GM12878 (cell line): ENCODE results near the gene RHBDF2. TPM values are rescaled to one million over a fixed set of nuclear protein-coding genes. Genes with fewer than 3 reads are reported as not detected.

ENCODE experiments used
- ATAC-seq: fragments of 200-7000 bp; cut with Tn5 transposase; 3 replicates; pipeline ENCODE4 v1.9.1; 2020; ENCODE audit warnings: mild to moderate bottlenecking, moderate library complexity
- BruUV-seq: library from RNA; stranded (reverse); fragments of 400-500 nt; replicated peaks from 2 replicates; lab custom pipeline; 2021; lab: Mats Ljungman, UMichigan
- CTCF ChIA-PET: fragments of 300-600 bp; sonication (Branson Sonifier 250); formaldehyde crosslinking; extraction: SDS; loops from one replicate; lab custom pipeline; 2021; ENCODE audit warnings: inconsistent platforms; lab: Yijun Ruan, JAX
- POLR2A ChIA-PET: fragments of 350-600 bp; formaldehyde crosslinking; extraction: SDS; loops from one replicate; lab custom pipeline; 2021; ENCODE audit warnings: inconsistent platforms; lab: Charles Lee
- RAD21 ChIA-PET: fragments of 300-600 bp; sonication (Branson Sonifier 250); formaldehyde crosslinking; loops from one replicate; lab custom pipeline; 2023; ENCODE audit warnings: antibody characterized with exemption; ENCODE audit not compliant: unreplicated experiment; lab: Charles Lee
- SMC1A ChIA-PET: fragments of 300-600 bp; sonication (Branson Sonifier 250); formaldehyde crosslinking; loops from one replicate; lab custom pipeline; 2023; ENCODE audit not compliant: unreplicated experiment, uncharacterized antibody; lab: Charles Lee
- DNase-seq: peaks from one replicate; pipeline ENCODE4 v3.0.0-alpha.2; 2011; ENCODE audit warnings: low read depth, low spot score
- FAIRE-seq: peaks from 3 replicates; lab custom pipeline; 2011; peaks lifted over from hg19 to GRCh38; lab: Jason Lieb, UNC
- H2AFZ ChIP-seq: 2 replicates; pipeline ENCODE4 v1.6.0; 2011; ENCODE audit warnings: low read depth, low read length, control low read depth; ENCODE audit not compliant: control insufficient read depth
- H3K27ac ChIP-seq: 2 replicates; pipeline ENCODE4 v1.5.1; 2011; ENCODE audit warnings: control low read depth; ENCODE audit not compliant: control insufficient read depth, insufficient read depth
- H3K27me3 ChIP-seq, 2 experiments: replicated peaks in 1 of 2; 2 replicates each; pipeline versions ENCODE4 v1.6.0 to v1.6.1; 2011; ENCODE audit warnings: low read length in 1 of 2; ENCODE audit not compliant: control insufficient read depth in 2 of 2, insufficient read depth in 2 of 2
- H3K36me3 ChIP-seq, 2 experiments: 2 replicates each; pipeline ENCODE4 v1.5.1; 2011; ENCODE audit warnings: low read length in 1 of 2; ENCODE audit not compliant: control insufficient read depth in 2 of 2, insufficient read depth in 2 of 2
- H3K4me1 ChIP-seq: 2 replicates; pipeline ENCODE4 v1.6.1; 2011; ENCODE audit warnings: mild to moderate bottlenecking, low read length, moderate library complexity, mixed read lengths; ENCODE audit not compliant: control insufficient read depth, insufficient read depth
- H3K4me2 ChIP-seq: 2 replicates; pipeline ENCODE4 v1.6.0; 2011; ENCODE audit warnings: control low read depth; ENCODE audit not compliant: control insufficient read depth, insufficient read depth
- H3K4me3 ChIP-seq: fragments of 200-600 bp; sonication (generic); 2 replicates; pipeline ENCODE4 v1.5.1; 2016
- H3K79me2 ChIP-seq: 2 replicates; pipeline ENCODE4 v1.6.0; 2011; ENCODE audit warnings: low read length; ENCODE audit not compliant: control insufficient read depth, insufficient read depth
- H3K9ac ChIP-seq: 2 replicates; pipeline ENCODE4 v1.8.0; 2011; ENCODE audit warnings: low read length, control low read depth, mixed read lengths; ENCODE audit not compliant: control insufficient read depth, insufficient read depth
- H3K9me3 ChIP-seq: replicated peaks from 3 replicates; pipeline ENCODE4 v1.5.1; 2011; ENCODE audit warnings: mild to moderate bottlenecking, low read length; ENCODE audit not compliant: control insufficient read depth, insufficient read depth
- H4K20me1 ChIP-seq: 2 replicates; pipeline ENCODE4 v1.6.0; 2011; ENCODE audit not compliant: control insufficient read depth, insufficient read depth
- BHLHE40 ChIP-seq, 2 experiments: fragments of 450-650 bp in 1 of 2; IDR thresholded peaks; 2 replicates each; pipeline ENCODE4 v1.6.1; 2011 to 2017; ENCODE audit warnings: low read depth in 2 of 2, borderline replicate concordance in 1 of 2, improper control_type of control experiment in 1 of 2, low read length in 1 of 2, mild to moderate bottlenecking in 1 of 2
- CBX5 ChIP-seq: sonication (generic); IDR thresholded peaks from 2 replicates; pipeline ENCODE4 v1.6.1; 2016; ENCODE audit warnings: low read depth, moderate library complexity, mild to moderate bottlenecking, inconsistent platforms
- ETV6 ChIP-seq, 2 experiments: fragments of 450-650 bp in 1 of 2; IDR thresholded peaks in 1 of 2; conservative IDR thresholded peaks in 1 of 2; 2 replicates each; pipeline ENCODE4 v1.6.1; 2014; ENCODE audit warnings: antibody characterized with exemption in 1 of 2, borderline replicate concordance in 1 of 2, low read depth in 1 of 2, mild to moderate bottlenecking in 1 of 2, moderate library complexity in 1 of 2
- EZH2 ChIP-seq: IDR thresholded peaks from 2 replicates; pipeline ENCODE4 v1.6.1; 2012; ENCODE audit warnings: low read depth, mild to moderate bottlenecking, control low read depth, inconsistent platforms, low read length, borderline replicate concordance; ENCODE audit not compliant: control insufficient read depth
- GATAD2B ChIP-seq: fragments of 450-650 bp; conservative IDR thresholded peaks from 2 replicates; pipeline ENCODE4 v1.6.1; 2017; ENCODE audit warnings: low read depth, mild to moderate bottlenecking, moderate library complexity
- NBN ChIP-seq: fragments of 450-650 bp; IDR thresholded peaks from 2 replicates; pipeline ENCODE4 v1.6.1; 2016
- RAD51 ChIP-seq: fragments of 450-650 bp; IDR thresholded peaks from 2 replicates; pipeline ENCODE4 v1.6.1; 2016; ENCODE audit warnings: moderate library complexity, mild to moderate bottlenecking, inconsistent platforms
- RUNX3 ChIP-seq: IDR thresholded peaks from 2 replicates; pipeline ENCODE4 v1.6.1; 2012; ENCODE audit warnings: low read length, inconsistent platforms
- SP1 ChIP-seq: IDR thresholded peaks from one replicate; pipeline ENCODE4 v1.6.1; 2011; ENCODE audit warnings: low read depth, low read length
- WGBS: methylation state at CpG from one replicate; pipeline ENCODE4 v1.1.6; 2016; ENCODE audit warnings: low lambda C conversion rate; ENCODE audit not compliant: insufficient replicate concordance, insufficient coverage; ENCODE audit errors: missing lambda C conversion rate; 5-methylcytosine and 5-hydroxymethylcytosine counted together
- in situ Hi-C: fragments of 300-500 bp; cut with MboI; formaldehyde crosslinking; loops from 9 replicates; pipeline ENCODE4 v1.14.3; 2018; ENCODE audit warnings: mixed read lengths
- intact Hi-C: fragments of 100-400 bp; cut with micrococcal nuclease; formaldehyde crosslinking; loops from one replicate; pipeline ENCODE4 v1.14.2; 2022; ENCODE audit not compliant: unreplicated experiment
- polyA plus RNA-seq, 11 experiments: library from polyadenylated mRNA; depleted of rRNA in 4 of 11; unstranded in 6 of 11; stranded (reverse) in 5 of 11; fragments of >200 nt; fragmentation: Nextera tagmentation in 4 of 11; fragmentation: Illumina TruSeq in 1 of 11; extraction: Ambion mirVana in 4 of 11; extraction: Trizol in 1 of 11; gene quantifications; 1 replicate in 1 of 11; 2 replicates in 10 of 11; pipeline versions ENCODE4 v1.2.1 to v1.2.3, GENCODE V29; 2011 to 2016; ENCODE audit warnings: inconsistent platforms in 2 of 11, missing spikeins in 2 of 11, low read depth in 1 of 11
- total RNA-seq, 4 experiments: library from RNA; depleted of rRNA in 3 of 4; stranded (reverse); fragments of >200 nt in 3 of 4; fragmentation: Illumina TruSeq in 1 of 4; extraction: Trizol in 1 of 4; gene quantifications; 2 replicates each; pipeline versions ENCODE4 v1.2.1 to v1.2.3, GENCODE V29; 2013 to 2021
- TF ChIP-seq, protein P1 (sequence below): IDR thresholded peaks from 2 replicates; pipeline ENCODE4 v1.6.1; 2011; ENCODE audit warnings: low read depth, low read length, improper control_type of control experiment, borderline replicate concordance
- TF ChIP-seq, protein P2 (sequence below): IDR thresholded peaks from 2 replicates; pipeline ENCODE4 v1.6.1; 2011; ENCODE audit warnings: low read depth, mild to moderate bottlenecking, low read length, moderate library complexity, borderline replicate concordance; ENCODE audit errors: extremely low read depth
- TF ChIP-seq, protein P3 (sequence below): fragments of 450-650 bp; IDR thresholded peaks from 2 replicates; pipeline ENCODE4 v1.6.1; 2017; ENCODE audit warnings: mild to moderate bottlenecking, moderate library complexity
- TF ChIP-seq, protein P4 (sequence below): fragments of 150-350 bp; IDR thresholded peaks from 2 replicates; pipeline ENCODE4 v1.6.1; 2014; ENCODE audit warnings: mild to moderate bottlenecking, low read depth, low read length

Gene RHBDF2
- total and polyA plus RNA-seq, 10 of the 15 experiments (the other 5 are each of a cell fraction or from before 2014, with no cell fraction given), result 0.97 to 43.0 (median 18.7) TPM

DNA sequence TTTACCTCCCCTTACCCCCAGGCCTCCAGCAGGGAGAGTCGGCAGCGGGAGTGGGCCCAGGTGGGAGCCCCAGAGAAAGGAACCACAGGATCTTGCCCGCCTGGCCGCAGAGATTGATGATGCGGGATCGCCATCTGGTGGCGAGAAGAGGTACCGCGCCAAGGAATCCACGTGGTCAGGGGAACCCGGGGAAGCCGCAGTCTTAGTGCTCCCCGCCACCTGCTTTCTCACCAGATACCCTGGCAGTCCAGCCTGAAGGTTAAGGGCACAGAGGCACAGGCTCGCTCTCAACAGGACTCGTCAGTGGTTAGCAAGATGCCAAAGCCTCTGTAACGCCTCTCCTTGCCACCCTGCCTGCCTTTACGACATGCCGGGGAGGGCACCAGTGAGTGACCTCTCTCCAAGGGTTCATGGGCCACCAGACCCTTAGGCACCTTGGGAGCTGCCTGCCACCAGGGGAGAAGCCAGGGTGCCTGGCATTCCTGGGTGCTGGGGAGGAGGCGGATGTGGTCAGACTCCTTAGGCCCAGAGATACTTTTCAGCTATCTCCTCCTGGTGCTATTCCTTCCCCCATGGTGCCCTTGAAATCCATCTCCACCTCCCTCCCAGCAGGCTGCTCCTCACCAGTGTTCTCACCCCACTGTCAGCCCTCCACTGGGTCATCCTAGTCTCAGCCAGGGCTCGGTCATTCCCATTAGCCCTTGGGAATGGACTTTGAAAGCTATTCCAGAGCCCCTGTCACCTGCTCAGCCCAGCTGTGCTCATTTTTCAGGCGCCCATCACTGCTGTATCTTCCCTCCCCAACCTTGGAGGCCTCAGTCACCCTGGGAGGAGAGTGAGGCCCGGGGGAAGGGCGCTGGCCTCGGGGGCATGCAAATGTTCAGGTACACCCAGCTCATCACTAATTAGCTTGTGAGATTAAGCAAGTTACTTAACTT lies 5.5 kb upstream of the RHBDF2 start:
- Histone ChIP-seq H3K79me2 (no peaks in the 10 kb centered on the region), H3K4me2 (peak overlapping the region; percentile 71; the same call in 1 of the 2 replicates), H3K4me3 (no peak overlapping the region), H4K20me1 (no peaks in the 10 kb centered on the region), H2AFZ (peak overlapping the region; percentile 86), H3K9me3 (no peaks in the 10 kb centered on the region), H3K4me1 (peaks cover 9% of the 10 kb centered on the region), H3K27ac (no peak overlapping the region), H3K27me3 (no peaks in the 10 kb centered on the region; a peak in 1 of 4 replicates), H3K36me3 (no peaks in the 10 kb centered on the region), H3K9ac (no peak overlapping the region)
- RAD21 ChIA-PET, result interaction anchor here (0.8 to 5.4 kb wide), 16 partner anchors 10 to 201 kb away, joined by 3 to 37 read pairs (median 4); partner anchors contain the start of gene AANAT
- 20% methylated on average over 24 of the region's 24 CpGs for WGBS
- SMC1A ChIA-PET, result interaction anchor here (0.6 to 3.3 kb wide), 22 partner anchors 8 to 517 kb away, joined by 3 to 35 read pairs (median 4); partner anchors contain the start of genes AANAT and UBE2O
- FAIRE-seq, result peak; percentile 86
- BruUV-seq, result no TSS peak
- POLR2A ChIA-PET, result interaction anchor here (0.5 to 1.7 kb wide), 3 partner anchors 45 to 57 kb away, joined by 5 to 6 read pairs (median 6); no protein-coding TSS in a partner anchor
- intact Hi-C loops, result loop anchor here (1.0 to 2.0 kb wide), 3 partner anchors 40 to 204 kb away; no protein-coding TSS in a partner anchor
- DNase-seq, result peak; percentile 40
- peak; percentile 92 for ATAC-seq
- in situ Hi-C loops, result loop anchor here (5.0 kb wide), 3 partner anchors 39 to 204 kb away; partner anchors contain the start of gene AANAT
- CTCF ChIA-PET, result interaction anchor here (0.6 to 8.9 kb wide), 26 partner anchors 10 to 388 kb away, joined by 3 to 186 read pairs (median 6); partner anchors contain the start of genes AANAT, PRPSAP1, SPHK1 and UBE2O
- no peak; the same call in 1 of the 2 replicates for TF ChIP-seq GATAD2B
- peak; percentile 69 for TF ChIP-seq RUNX3
- peak; percentile 33 to 39; a peak in 3 of 4 replicates for TF ChIP-seq BHLHE40 (IDR thresholded peaks at IDR 0.05; ENCODE audit: borderline replicate concordance in 1 of 2, low read depth in 2 of 2, low read length in 1 of 2)
- no peak for TF ChIP-seq EZH2
- no peak for TF ChIP-seq ETV6 (conservative IDR thresholded peaks at IDR 0.05 in 1 of 2, IDR thresholded peaks at IDR 0.05 in 1 of 2; ENCODE audit: borderline replicate concordance in 1 of 2, low read depth in 1 of 2)
- TF ChIP-seq, protein P1, sequence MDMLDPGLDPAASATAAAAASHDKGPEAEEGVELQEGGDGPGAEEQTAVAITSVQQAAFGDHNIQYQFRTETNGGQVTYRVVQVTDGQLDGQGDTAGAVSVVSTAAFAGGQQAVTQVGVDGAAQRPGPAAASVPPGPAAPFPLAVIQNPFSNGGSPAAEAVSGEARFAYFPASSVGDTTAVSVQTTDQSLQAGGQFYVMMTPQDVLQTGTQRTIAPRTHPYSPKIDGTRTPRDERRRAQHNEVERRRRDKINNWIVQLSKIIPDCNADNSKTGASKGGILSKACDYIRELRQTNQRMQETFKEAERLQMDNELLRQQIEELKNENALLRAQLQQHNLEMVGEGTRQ, result peak; percentile 43
- TF ChIP-seq, protein P2, sequence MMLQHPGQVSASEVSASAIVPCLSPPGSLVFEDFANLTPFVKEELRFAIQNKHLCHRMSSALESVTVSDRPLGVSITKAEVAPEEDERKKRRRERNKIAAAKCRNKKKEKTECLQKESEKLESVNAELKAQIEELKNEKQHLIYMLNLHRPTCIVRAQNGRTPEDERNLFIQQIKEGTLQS, result peak; percentile 47; the same call in 1 of the 2 replicates
- TF ChIP-seq RAD51, result peak; percentile 67
- TF ChIP-seq NBN, result 0 out of 2 replicates have a peak, but pooled peaks have one; percentile 53
- TF ChIP-seq, protein P3, sequence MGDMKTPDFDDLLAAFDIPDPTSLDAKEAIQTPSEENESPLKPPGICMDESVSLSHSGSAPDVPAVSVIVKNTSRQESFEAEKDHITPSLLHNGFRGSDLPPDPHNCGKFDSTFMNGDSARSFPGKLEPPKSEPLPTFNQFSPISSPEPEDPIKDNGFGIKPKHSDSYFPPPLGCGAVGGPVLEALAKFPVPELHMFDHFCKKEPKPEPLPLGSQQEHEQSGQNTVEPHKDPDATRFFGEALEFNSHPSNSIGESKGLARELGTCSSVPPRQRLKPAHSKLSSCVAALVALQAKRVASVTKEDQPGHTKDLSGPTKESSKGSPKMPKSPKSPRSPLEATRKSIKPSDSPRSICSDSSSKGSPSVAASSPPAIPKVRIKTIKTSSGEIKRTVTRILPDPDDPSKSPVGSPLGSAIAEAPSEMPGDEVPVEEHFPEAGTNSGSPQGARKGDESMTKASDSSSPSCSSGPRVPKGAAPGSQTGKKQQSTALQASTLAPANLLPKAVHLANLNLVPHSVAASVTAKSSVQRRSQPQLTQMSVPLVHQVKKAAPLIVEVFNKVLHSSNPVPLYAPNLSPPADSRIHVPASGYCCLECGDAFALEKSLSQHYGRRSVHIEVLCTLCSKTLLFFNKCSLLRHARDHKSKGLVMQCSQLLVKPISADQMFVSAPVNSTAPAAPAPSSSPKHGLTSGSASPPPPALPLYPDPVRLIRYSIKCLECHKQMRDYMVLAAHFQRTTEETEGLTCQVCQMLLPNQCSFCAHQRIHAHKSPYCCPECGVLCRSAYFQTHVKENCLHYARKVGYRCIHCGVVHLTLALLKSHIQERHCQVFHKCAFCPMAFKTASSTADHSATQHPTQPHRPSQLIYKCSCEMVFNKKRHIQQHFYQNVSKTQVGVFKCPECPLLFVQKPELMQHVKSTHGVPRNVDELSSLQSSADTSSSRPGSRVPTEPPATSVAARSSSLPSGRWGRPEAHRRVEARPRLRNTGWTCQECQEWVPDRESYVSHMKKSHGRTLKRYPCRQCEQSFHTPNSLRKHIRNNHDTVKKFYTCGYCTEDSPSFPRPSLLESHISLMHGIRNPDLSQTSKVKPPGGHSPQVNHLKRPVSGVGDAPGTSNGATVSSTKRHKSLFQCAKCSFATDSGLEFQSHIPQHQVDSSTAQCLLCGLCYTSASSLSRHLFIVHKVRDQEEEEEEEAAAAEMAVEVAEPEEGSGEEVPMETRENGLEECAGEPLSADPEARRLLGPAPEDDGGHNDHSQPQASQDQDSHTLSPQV, result no peak
- TF ChIP-seq CBX5, result no peak
- no peak for TF ChIP-seq SP1
- TF ChIP-seq, protein P4, sequence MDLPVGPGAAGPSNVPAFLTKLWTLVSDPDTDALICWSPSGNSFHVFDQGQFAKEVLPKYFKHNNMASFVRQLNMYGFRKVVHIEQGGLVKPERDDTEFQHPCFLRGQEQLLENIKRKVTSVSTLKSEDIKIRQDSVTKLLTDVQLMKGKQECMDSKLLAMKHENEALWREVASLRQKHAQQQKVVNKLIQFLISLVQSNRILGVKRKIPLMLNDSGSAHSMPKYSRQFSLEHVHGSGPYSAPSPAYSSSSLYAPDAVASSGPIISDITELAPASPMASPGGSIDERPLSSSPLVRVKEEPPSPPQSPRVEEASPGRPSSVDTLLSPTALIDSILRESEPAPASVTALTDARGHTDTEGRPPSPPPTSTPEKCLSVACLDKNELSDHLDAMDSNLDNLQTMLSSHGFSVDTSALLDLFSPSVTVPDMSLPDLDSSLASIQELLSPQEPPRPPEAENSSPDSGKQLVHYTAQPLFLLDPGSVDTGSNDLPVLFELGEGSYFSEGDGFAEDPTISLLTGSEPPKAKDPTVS, result no peak
